NCI-H128 (cell line): ENCODE measurements around the gene LCN12.
"Not testable (repeated sequence)": the region's sequence is repeated elsewhere in the genome, so short reads cannot be mapped to it uniquely, and the experiment has no call there.

ENCODE experiments used
- DNase-seq: peaks from one replicate; lab custom pipeline; 2025; ENCODE audit not compliant: unreplicated experiment; lab: John Stamatoyannopoulos, UW

The LCN12 gene

GRCh38 chr9:136985027-136985602, 33.0 kb downstream of the LCN12 start:
- DNase-seq: no peak

GRCh38 chr9:136985853-136986252, 33.8 kb downstream of the LCN12 start:
- no peak for DNase-seq

- no peak for DNase-seq
Measured at GRCh38 chr9:136988872-136989271, 36.8 kb downstream of the LCN12 start.

GRCh38 chr9:136990242-136990911, 38.3 kb downstream of the LCN12 start:
- DNase-seq: no peak

- peak; percentile 80 for DNase-seq
Measured at GRCh38 chr9:136991993-136992818, 40.1 kb downstream of the LCN12 start, which contains the start of gene PAXX. Gene PAXX, plus strand, starts transcription at chr9:136992422. Its CDS starts 22 bp downstream, at chr9:136992444.

- no peak for DNase-seq
Measured at GRCh38 chr9:136992819-136993369, 40.8 kb downstream of the LCN12 start.

- no peak for DNase-seq
Measured at GRCh38 chr9:136994180-136994887, 42.3 kb downstream of the LCN12 start.

GRCh38 chr9:136994888-136995230, 42.8 kb downstream of the LCN12 start:
- no peak for DNase-seq

- DNase-seq: no peak
Measured at GRCh38 chr9:136995362-136995761, 43.3 kb downstream of the LCN12 start.

- DNase-seq: no peak
Measured at GRCh38 chr9:136995772-136996311, 43.8 kb downstream of the LCN12 start.

- no peak for DNase-seq
Measured at GRCh38 chr9:136996361-136997292, 44.6 kb downstream of the LCN12 start, which contains the start of gene CLIC3. Gene CLIC3, minus strand, starts transcription at chr9:136996568. Its CDS starts 25 bp downstream, at chr9:136996543.

GRCh38 chr9:136997371-136997770, 45.3 kb downstream of the LCN12 start:
- no peak for DNase-seq

GRCh38 chr9:136997830-136998234, 45.8 kb downstream of the LCN12 start:
- DNase-seq: no peak

GRCh38 chr9:137000177-137000930, 48.3 kb downstream of the LCN12 start:
- DNase-seq: no peak

- no peak for DNase-seq
Measured at GRCh38 chr9:137001857-137002645, 50.0 kb downstream of the LCN12 start.

- DNase-seq: no peak
Measured at GRCh38 chr9:137002646-137003041, 50.6 kb downstream of the LCN12 start.

- not testable (repeated sequence) for DNase-seq
Measured at GRCh38 chr9:137004285-137004684, 52.2 kb downstream of the LCN12 start.
